Rectal smooth muscle tissue (tissue), 1 donor: ENCODE results near the gene ZNF575.
"Not testable (repeated sequence)": the region's sequence is repeated elsewhere in the genome, so short reads cannot be mapped to it uniquely, and the experiment has no call there.

Experiments used
- H3K27ac ChIP-seq: one replicate; pipeline ENCODE4 v1.7.0; 2013; ENCODE audit warnings: low read depth, low read length, inconsistent platforms
- H3K27me3 ChIP-seq: one replicate; pipeline ENCODE4 v1.7.0; 2013; ENCODE audit warnings: low read length; ENCODE audit not compliant: control insufficient read depth, insufficient read depth
- H3K36me3 ChIP-seq: one replicate; pipeline ENCODE4 v1.7.0; 2013; ENCODE audit warnings: low read length; ENCODE audit not compliant: control insufficient read depth, insufficient read depth
- H3K4me1 ChIP-seq: one replicate; pipeline ENCODE4 v1.7.0; 2013; ENCODE audit warnings: low read length; ENCODE audit not compliant: control insufficient read depth, insufficient read depth
- H3K4me3 ChIP-seq: one replicate; pipeline ENCODE4 v1.7.0; 2013; ENCODE audit warnings: low read length
- H3K9ac ChIP-seq: one replicate; pipeline ENCODE4 v1.7.0; 2013; ENCODE audit warnings: low read length

Gene ZNF575

GRCh38 chr19:43501661-43502418 is 31.1 kb upstream of the ZNF575 start:
- Histone ChIP-seq H3K9ac (no peak overlapping the region), H3K27me3 (no peaks in the 10 kb centered on the region), H3K36me3 (peaks cover 4% of the 10 kb centered on the region), H3K4me1 (no peaks in the 10 kb centered on the region), H3K27ac (no peak overlapping the region), H3K4me3 (no peak overlapping the region)

- Histone ChIP-seq H3K27ac (no peak overlapping the region), H3K4me3 (peak overlapping the region; percentile 1), H3K27me3 (no peaks in the 10 kb centered on the region), H3K9ac (no peak overlapping the region), H3K4me1 (no peaks in the 10 kb centered on the region), H3K36me3 (no peaks in the 10 kb centered on the region)
These were observed 30.5 kb upstream of the ZNF575 start for GRCh38 chr19:43502419-43502976.

GRCh38 chr19:43503501-43504425 is 29.2 kb upstream of the ZNF575 start:
- H3K36me3 ChIP-seq: peaks cover 3% of the 10 kb centered on the region
- H3K4me3 ChIP-seq: peak overlapping the region; percentile 81
- H3K4me1 ChIP-seq: no peaks in the 10 kb centered on the region
- peak overlapping the region; percentile 46 for H3K9ac ChIP-seq
- H3K27ac ChIP-seq: peak overlapping the region; percentile 86
- no peaks in the 10 kb centered on the region for H3K27me3 ChIP-seq

GRCh38 chr19:43504426-43505185 is 28.4 kb upstream of the ZNF575 start, which contains the start of gene PHLDB3:
TSS of gene PHLDB3 (minus strand) at chr19:43504746. CDS start at chr19:43504118, 628 bp downstream.
- peak within 1 kb of the TSS; percentile 86 for H3K27ac ChIP-seq
- H3K27me3 ChIP-seq: no peaks in the 10 kb centered on the region
- no peaks in the 10 kb centered on the region for H3K4me1 ChIP-seq
- H3K4me3 ChIP-seq: peak within 1 kb of the TSS; percentile 81
- peaks cover 3% of the 10 kb centered on the region for H3K36me3 ChIP-seq
- H3K9ac ChIP-seq: peak within 1 kb of the TSS; percentile 46

GRCh38 chr19:43505186-43505456 is 27.9 kb upstream of the ZNF575 start:
- H3K9ac ChIP-seq: no peak overlapping the region
- H3K36me3 ChIP-seq: peaks cover 8% of the 10 kb centered on the region
- no peaks in the 10 kb centered on the region for H3K27me3 ChIP-seq
- peak overlapping the region; percentile 70 for H3K27ac ChIP-seq
- no peaks in the 10 kb centered on the region for H3K4me1 ChIP-seq
- H3K4me3 ChIP-seq: peak overlapping the region; percentile 81

GRCh38 chr19:43505941-43506340 is 27.0 kb upstream of the ZNF575 start:
- no peaks in the 10 kb centered on the region for H3K27me3 ChIP-seq
- no peak overlapping the region for H3K4me3 ChIP-seq
- peaks cover 12% of the 10 kb centered on the region for H3K36me3 ChIP-seq
- no peaks in the 10 kb centered on the region for H3K4me1 ChIP-seq
- no peak overlapping the region for H3K9ac ChIP-seq
- H3K27ac ChIP-seq: no peak overlapping the region

- no peak overlapping the region for H3K4me3 ChIP-seq
- H3K27ac ChIP-seq: no peak overlapping the region
- no peak overlapping the region for H3K9ac ChIP-seq
- H3K36me3 ChIP-seq: peaks cover 17% of the 10 kb centered on the region
- no peaks in the 10 kb centered on the region for H3K4me1 ChIP-seq
- no peaks in the 10 kb centered on the region for H3K27me3 ChIP-seq
These were observed 26.4 kb upstream of the ZNF575 start for GRCh38 chr19:43506629-43507028.

GRCh38 chr19:43507880-43508279 is 25.1 kb upstream of the ZNF575 start:
- Histone ChIP-seq H3K27me3 (no peaks in the 10 kb centered on the region), H3K4me3 (no peak overlapping the region), H3K36me3 (peaks cover 17% of the 10 kb centered on the region), H3K4me1 (no peaks in the 10 kb centered on the region), H3K9ac (no peak overlapping the region), H3K27ac (no peak overlapping the region)

- H3K9ac ChIP-seq: no peak overlapping the region
- H3K4me3 ChIP-seq: no peak overlapping the region
- no peak overlapping the region for H3K27ac ChIP-seq
- H3K36me3 ChIP-seq: peaks cover 17% of the 10 kb centered on the region
- H3K4me1 ChIP-seq: no peaks in the 10 kb centered on the region
- no peaks in the 10 kb centered on the region for H3K27me3 ChIP-seq
These were observed 22.3 kb upstream of the ZNF575 start for GRCh38 chr19:43510713-43511112.

GRCh38 chr19:43511324-43511723 is 21.7 kb upstream of the ZNF575 start:
- Histone ChIP-seq H3K27me3 (no peaks in the 10 kb centered on the region), H3K4me1 (no peaks in the 10 kb centered on the region), H3K27ac (no peak overlapping the region), H3K36me3 (peaks cover 17% of the 10 kb centered on the region), H3K9ac (no peak overlapping the region), H3K4me3 (no peak overlapping the region)

- not testable (repeated sequence) for H3K4me3 ChIP-seq, H3K27ac ChIP-seq, H3K27me3 ChIP-seq, H3K9ac ChIP-seq, H3K4me1 ChIP-seq
- peaks cover 17% of the 10 kb centered on the region for H3K36me3 ChIP-seq
These were observed 20.6 kb upstream of the ZNF575 start for GRCh38 chr19:43512399-43512798.

GRCh38 chr19:43518051-43518450 is 14.9 kb upstream of the ZNF575 start:
- no peak overlapping the region for H3K9ac ChIP-seq
- H3K27ac ChIP-seq: no peak overlapping the region
- H3K36me3 ChIP-seq: no peaks in the 10 kb centered on the region
- H3K4me1 ChIP-seq: no peaks in the 10 kb centered on the region
- no peaks in the 10 kb centered on the region for H3K27me3 ChIP-seq
- H3K4me3 ChIP-seq: no peak overlapping the region
